Activated CD8-positive, alpha-beta T cell treated with anti-CD3 and anti-CD28 coated beads for 36 hours (primary cell): Measurements from ENCODE around the gene MAN1A1. TPM values are rescaled to one million over a fixed set of nuclear protein-coding genes. Genes with fewer than 3 reads are reported as not detected.

Source experiments
- ATAC-seq: fragments of 200-7000 bp; cut with Tn5 transposase; one replicate; pipeline ENCODE4 v1.10.0; 2021; ENCODE audit warnings: mild to moderate bottlenecking, moderate library complexity
- CTCF ChIA-PET: fragments of 350-600 bp; sonication (Branson Sonifier 250); formaldehyde crosslinking; loops from one replicate; lab custom pipeline; 2021; ENCODE audit warnings: antibody characterized with exemption; lab: Charles Lee
- POLR2A ChIA-PET: fragments of 350-600 bp; sonication (Branson Sonifier 250); formaldehyde crosslinking; loops from one replicate; lab custom pipeline; 2021; ENCODE audit warnings: antibody characterized with exemption; lab: Charles Lee
- DNase-seq: peaks from one replicate; pipeline ENCODE4 v3.0.0-alpha.2; 2020
- H3K27ac Mint-ChIP-seq: one replicate; pipeline ENCODE4 v1.8.0; 2021; ENCODE audit warnings: mild to moderate bottlenecking, mixed read lengths
- H3K27me3 Mint-ChIP-seq: one replicate; pipeline ENCODE4 v1.8.0; 2021; ENCODE audit warnings: mixed read lengths
- H3K36me3 Mint-ChIP-seq: one replicate; pipeline ENCODE4 v1.8.0; 2021; ENCODE audit warnings: low read depth, mixed read lengths
- H3K4me1 Mint-ChIP-seq: one replicate; pipeline ENCODE4 v1.8.0; 2021; ENCODE audit warnings: low read depth, mixed read lengths
- H3K4me3 Mint-ChIP-seq: one replicate; pipeline ENCODE4 v1.8.0; 2021; ENCODE audit warnings: mild to moderate bottlenecking, moderate library complexity, mixed read lengths
- H3K9me3 Mint-ChIP-seq: one replicate; pipeline ENCODE4 v1.8.0; 2021; ENCODE audit warnings: mixed read lengths
- intact Hi-C: fragments of 100-400 bp; cut with micrococcal nuclease; formaldehyde crosslinking; loops from one replicate; pipeline ENCODE4 v1.10.0; 2022
- total RNA-seq, 2 experiments: library from RNA; stranded (reverse); gene quantifications; one replicate each; pipeline ENCODE4 v1.2.3, GENCODE V29; 2021
- TF ChIP-seq, protein P1 (sequence below): fragments of 200-600 bp; IDR thresholded peaks from one replicate; pipeline ENCODE4 v1.8.0; 2022; ENCODE audit warnings: antibody characterized with exemption, mild to moderate bottlenecking

Gene MAN1A1
- total RNA-seq, 2 experiments from 2014 or later = 18.5 to 19.4 TPM

DNA sequence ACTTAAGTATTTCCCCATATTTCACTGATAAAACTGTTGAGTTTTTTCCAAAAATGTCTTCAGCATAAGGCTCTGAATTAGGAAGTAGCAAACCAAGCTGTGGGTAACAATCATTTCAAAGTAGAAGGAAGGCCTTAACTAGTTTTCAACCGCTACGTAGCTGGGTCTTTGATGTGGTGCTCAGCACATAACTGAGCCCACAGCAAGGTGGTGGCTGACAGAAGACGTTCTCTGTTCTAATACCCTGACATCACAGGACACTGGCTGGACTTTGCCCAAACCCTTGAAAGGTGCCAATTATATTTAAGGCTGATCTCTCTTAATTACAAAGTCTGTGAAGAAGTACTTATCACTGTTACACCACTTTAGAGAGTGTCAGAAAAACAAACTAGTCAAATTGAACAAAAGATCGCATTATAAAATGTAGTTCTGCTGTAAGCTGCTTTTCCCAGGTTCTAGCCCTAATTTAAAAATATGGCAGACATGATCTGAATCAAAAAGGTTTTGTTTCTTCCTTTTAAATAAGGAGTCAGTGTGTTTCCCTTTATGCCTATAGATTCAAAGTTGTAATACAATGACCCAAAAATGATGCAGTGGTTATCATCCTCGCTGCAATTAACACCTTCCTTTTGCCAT, 26.7 kb downstream of the MAN1A1 start:
- ATAC-seq (peak; percentile 92), DNase-seq (peak; percentile 74)
- CTCF ChIA-PET = interaction anchor here (2.1 kb wide), 1 partner anchor 11 kb away, joined by 12 read pairs; no protein-coding TSS in a partner anchor
- Mint-ChIP-seq H3K27me3 (no peaks in the 10 kb centered on the region), H3K4me3 (no peak overlapping the region), H3K9me3 (no peaks in the 10 kb centered on the region), H3K27ac (peak overlapping the region; percentile 66), H3K4me1 (peaks cover 22% of the 10 kb centered on the region), H3K36me3 (peaks cover 13% of the 10 kb centered on the region)
- TF ChIP-seq, protein P1, sequence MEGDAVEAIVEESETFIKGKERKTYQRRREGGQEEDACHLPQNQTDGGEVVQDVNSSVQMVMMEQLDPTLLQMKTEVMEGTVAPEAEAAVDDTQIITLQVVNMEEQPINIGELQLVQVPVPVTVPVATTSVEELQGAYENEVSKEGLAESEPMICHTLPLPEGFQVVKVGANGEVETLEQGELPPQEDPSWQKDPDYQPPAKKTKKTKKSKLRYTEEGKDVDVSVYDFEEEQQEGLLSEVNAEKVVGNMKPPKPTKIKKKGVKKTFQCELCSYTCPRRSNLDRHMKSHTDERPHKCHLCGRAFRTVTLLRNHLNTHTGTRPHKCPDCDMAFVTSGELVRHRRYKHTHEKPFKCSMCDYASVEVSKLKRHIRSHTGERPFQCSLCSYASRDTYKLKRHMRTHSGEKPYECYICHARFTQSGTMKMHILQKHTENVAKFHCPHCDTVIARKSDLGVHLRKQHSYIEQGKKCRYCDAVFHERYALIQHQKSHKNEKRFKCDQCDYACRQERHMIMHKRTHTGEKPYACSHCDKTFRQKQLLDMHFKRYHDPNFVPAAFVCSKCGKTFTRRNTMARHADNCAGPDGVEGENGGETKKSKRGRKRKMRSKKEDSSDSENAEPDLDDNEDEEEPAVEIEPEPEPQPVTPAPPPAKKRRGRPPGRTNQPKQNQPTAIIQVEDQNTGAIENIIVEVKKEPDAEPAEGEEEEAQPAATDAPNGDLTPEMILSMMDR = no peak
- intact Hi-C loops = no loop called here
- POLR2A ChIA-PET = no interaction called here

DNA sequence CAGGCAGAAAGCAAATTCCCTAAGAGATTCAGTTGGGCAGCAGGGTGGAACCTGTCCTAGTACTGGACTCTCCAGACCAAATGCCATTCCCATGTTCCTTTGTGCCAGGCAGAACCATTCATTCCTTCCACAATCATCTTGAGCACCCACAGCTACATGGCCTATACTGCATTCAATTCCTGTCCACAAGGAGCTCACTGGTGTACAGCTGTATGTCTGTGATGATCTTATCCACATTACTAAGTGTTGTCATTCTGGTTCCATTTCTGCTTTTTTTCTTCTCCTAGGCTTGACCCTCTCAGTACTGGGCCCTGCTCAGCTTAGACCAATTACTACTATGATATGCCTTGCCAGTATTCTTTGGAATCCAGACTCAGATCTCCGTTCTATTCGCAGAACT, 27.5 kb downstream of the MAN1A1 start:
- intact Hi-C loops = no loop called here
- DNase-seq = no peak

DNA sequence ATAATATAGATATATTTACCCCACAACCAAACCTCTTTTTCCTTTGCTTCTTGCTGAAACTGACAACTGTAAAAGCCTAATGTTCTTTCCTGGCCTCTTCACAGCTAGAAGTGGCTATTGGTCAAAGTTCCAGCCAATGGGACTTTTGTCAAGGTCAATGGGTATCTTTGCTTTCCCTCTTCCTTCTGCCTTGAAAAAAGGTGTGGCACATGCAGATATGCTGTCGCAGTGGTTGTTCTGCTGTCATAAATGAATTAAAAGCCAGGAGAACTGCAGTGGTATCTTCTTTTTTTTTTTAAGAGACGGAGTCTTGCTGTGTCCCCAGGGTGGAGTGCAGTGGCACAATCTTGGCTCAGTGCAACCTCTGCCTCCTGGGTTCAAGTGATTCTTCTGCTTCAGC, 29.9 kb downstream of the MAN1A1 start:
- Mint-ChIP-seq H3K9me3 (no peaks in the 10 kb centered on the region), H3K4me1 (peaks cover 38% of the 10 kb centered on the region), H3K27ac (no peak overlapping the region), H3K4me3 (no peak overlapping the region), H3K27me3 (no peaks in the 10 kb centered on the region), H3K36me3 (peaks cover 7% of the 10 kb centered on the region)
- POLR2A ChIA-PET = no interaction called here
- no peak for ATAC-seq
- intact Hi-C loops = loop anchor here (10.0 kb wide), 1 partner anchor 175 kb away; no protein-coding TSS in a partner anchor
- TF ChIP-seq, protein P1 = no peak
- CTCF ChIA-PET = interaction anchor here (1.5 kb wide), 1 partner anchor 13 kb away, joined by 6 read pairs; no protein-coding TSS in a partner anchor
- no peak for DNase-seq

More for the DNA sequence above, 27.5 kb downstream of the MAN1A1 start:
- no peak overlapping the region for H3K4me3 Mint-ChIP-seq
- H3K27ac Mint-ChIP-seq = peak overlapping the region; percentile 13
- ChIA-PET POLR2A (no interaction called here), CTCF (interaction anchor here (2.1 kb wide), 1 partner anchor 12 kb away, joined by 12 read pairs; no protein-coding TSS in a partner anchor)
- H3K4me1 Mint-ChIP-seq = peaks cover 22% of the 10 kb centered on the region
- peaks cover 15% of the 10 kb centered on the region for H3K36me3 Mint-ChIP-seq
- no peak for ATAC-seq
- no peaks in the 10 kb centered on the region for H3K9me3 Mint-ChIP-seq
- no peaks in the 10 kb centered on the region for H3K27me3 Mint-ChIP-seq
- TF ChIP-seq, protein P1 = no peak

DNA sequence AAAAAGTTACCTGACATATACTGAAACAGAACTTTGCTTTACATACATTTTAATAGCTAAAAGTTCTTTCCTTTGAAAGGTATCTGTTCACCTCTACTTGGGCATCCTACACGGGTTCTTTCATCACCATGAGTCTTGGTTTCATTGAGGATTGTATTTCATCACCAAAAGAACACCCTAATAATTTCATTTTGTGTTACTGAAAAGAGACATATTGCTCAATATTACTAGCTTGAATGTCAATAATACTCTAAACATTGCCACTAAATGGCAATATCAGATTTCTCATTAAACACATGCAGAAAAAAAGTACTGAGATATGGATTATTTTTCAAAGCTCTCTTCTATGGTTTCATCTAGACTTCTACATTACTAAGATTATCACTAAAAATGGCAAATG, 30.8 kb downstream of the MAN1A1 start:
- Mint-ChIP-seq H3K27ac (no peak overlapping the region), H3K27me3 (no peaks in the 10 kb centered on the region), H3K4me3 (no peak overlapping the region), H3K36me3 (peaks cover 9% of the 10 kb centered on the region), H3K4me1 (peaks cover 45% of the 10 kb centered on the region), H3K9me3 (no peaks in the 10 kb centered on the region)
- ATAC-seq = no peak
- TF ChIP-seq, protein P1 = no peak
- no peak for DNase-seq
- POLR2A ChIA-PET = no interaction called here
- CTCF ChIA-PET = interaction anchor here (0.6 to 1.5 kb wide), 2 partner anchors 14 to 16 kb away, joined by 3 to 6 read pairs; no protein-coding TSS in a partner anchor
- intact Hi-C loops = loop anchor here (10.0 kb wide), 1 partner anchor 174 kb away; no protein-coding TSS in a partner anchor

DNA sequence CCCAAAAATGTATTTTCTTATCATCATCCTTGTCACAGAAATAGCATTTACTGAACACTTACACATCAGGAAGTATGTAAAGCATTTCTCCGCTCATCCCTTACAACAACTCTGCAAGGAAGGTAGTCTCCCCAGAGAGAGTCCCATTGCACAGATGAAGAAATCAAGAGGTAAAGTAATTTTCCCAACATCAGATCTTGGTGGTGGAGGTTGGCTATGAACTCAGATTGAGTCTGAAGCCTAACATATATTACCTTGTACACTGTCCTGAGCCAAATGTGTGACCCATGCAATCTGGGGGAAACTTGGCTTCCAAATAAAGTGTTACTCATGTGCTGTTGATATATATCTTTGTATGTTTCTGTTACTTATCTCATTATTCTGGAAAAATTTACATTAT, 31.4 kb downstream of the MAN1A1 start:
- ChIA-PET CTCF (interaction anchor here (1.5 kb wide), 1 partner anchor 14 kb away, joined by 6 read pairs; no protein-coding TSS in a partner anchor), POLR2A (interaction anchor here (0.6 kb wide), 1 partner anchor 41 kb away, joined by 3 read pairs; no protein-coding TSS in a partner anchor)
- H3K27me3 Mint-ChIP-seq = no peaks in the 10 kb centered on the region
- TF ChIP-seq, protein P1 = no peak
- peaks cover 45% of the 10 kb centered on the region for H3K4me1 Mint-ChIP-seq
- ATAC-seq (no peak), DNase-seq (no peak)
- intact Hi-C loops = loop anchor here (10.0 kb wide), 1 partner anchor 173 kb away; no protein-coding TSS in a partner anchor
- no peak overlapping the region for H3K4me3 Mint-ChIP-seq
- peaks cover 9% of the 10 kb centered on the region for H3K36me3 Mint-ChIP-seq
- H3K27ac Mint-ChIP-seq = no peak overlapping the region
- no peaks in the 10 kb centered on the region for H3K9me3 Mint-ChIP-seq
